Liver (tissue), 9 donors: Measurements from ENCODE around the gene CMC2. TPM values are rescaled to one million over a fixed set of nuclear protein-coding genes. Genes with fewer than 3 reads are reported as not detected.

Experiments
- DNase-seq: peaks from one replicate; pipeline ENCODE4 v3.0.0-alpha.2; 2017; ENCODE audit warnings: low spot score
- H3K27ac ChIP-seq, 2 donors: one replicate each; pipeline ENCODE4 v1.7.0; 2013; ENCODE audit warnings: inconsistent platforms in 2 of 2, low read length in 2 of 2, control low read depth in 1 of 2, low read depth in 1 of 2, mild to moderate bottlenecking in 1 of 2
- H3K27me3 ChIP-seq, 4 donors: one replicate each; pipeline versions ENCODE4 v1.6.1 to v1.7.0; 2013; ENCODE audit warnings: low read length in 3 of 4, inconsistent platforms in 1 of 4, mild to moderate bottlenecking in 1 of 4, moderate library complexity in 1 of 4; ENCODE audit not compliant: control insufficient read depth in 4 of 4, insufficient read depth in 4 of 4
- H3K36me3 ChIP-seq, 4 donors: one replicate each; pipeline versions ENCODE4 v1.6.1 to v1.7.0; 2013; ENCODE audit warnings: low read length in 3 of 4, mild to moderate bottlenecking in 3 of 4, low read depth in 1 of 4, moderate library complexity in 1 of 4; ENCODE audit not compliant: control insufficient read depth in 4 of 4, insufficient read depth in 3 of 4
- H3K4me1 ChIP-seq, 4 donors: one replicate each; pipeline versions ENCODE4 v1.6.1 to v1.7.0; 2013; ENCODE audit warnings: low read length in 3 of 4, mild to moderate bottlenecking in 3 of 4, moderate library complexity in 1 of 4; ENCODE audit not compliant: control insufficient read depth in 4 of 4, insufficient read depth in 4 of 4
- H3K4me3 ChIP-seq, 3 donors: one replicate each; pipeline versions ENCODE4 v1.6.1 to v1.7.0; 2013; ENCODE audit warnings: low read length in 3 of 3, control low read depth in 1 of 3, low read depth in 1 of 3, mild to moderate bottlenecking in 1 of 3
- H3K9ac ChIP-seq, 2 donors: one replicate each; pipeline ENCODE4 v1.7.0; 2013; ENCODE audit warnings: low read length in 2 of 2, mild to moderate bottlenecking in 2 of 2, moderate library complexity in 2 of 2, control low read depth in 1 of 2, low read depth in 1 of 2
- H3K9me3 ChIP-seq, 4 donors: one replicate each; pipeline versions ENCODE4 v1.6.1 to v1.7.0; 2013; ENCODE audit warnings: low read length in 3 of 4; ENCODE audit not compliant: control insufficient read depth in 4 of 4
- EGR1 ChIP-seq, 2 donors: IDR thresholded peaks; 2 replicates each; pipeline ENCODE4 v1.6.1; 2016 to 2018; ENCODE audit warnings: antibody characterized with exemption in 2 of 2, low read depth in 2 of 2
- FOXA2 ChIP-seq: IDR thresholded peaks from 2 replicates; pipeline ENCODE4 v1.6.1; 2016; ENCODE audit warnings: antibody characterized with exemption
- GABPA ChIP-seq, 2 donors: IDR thresholded peaks in 1 of 2; conservative IDR thresholded peaks in 1 of 2; 2 replicates each; pipeline ENCODE4 v1.6.1; 2016; ENCODE audit warnings: antibody characterized with exemption in 2 of 2, mild to moderate bottlenecking in 1 of 2, moderate library complexity in 1 of 2
- HNF4A ChIP-seq, 2 donors: conservative IDR thresholded peaks; 2 replicates each; pipeline ENCODE4 v1.6.1; 2016; ENCODE audit warnings: antibody characterized with exemption in 2 of 2, mild to moderate bottlenecking in 2 of 2
- HNF4G ChIP-seq: IDR thresholded peaks from 2 replicates; pipeline ENCODE4 v1.6.1; 2016; ENCODE audit warnings: antibody characterized with exemption
- JUND ChIP-seq, 2 donors: IDR thresholded peaks; 2 replicates each; pipeline ENCODE4 v1.6.1; 2016; ENCODE audit warnings: antibody characterized with exemption in 2 of 2
- NR2F2 ChIP-seq: IDR thresholded peaks from 2 replicates; pipeline ENCODE4 v1.6.1; 2016; ENCODE audit warnings: antibody characterized with exemption
- RAD21 ChIP-seq, 2 donors: IDR thresholded peaks; 2 replicates each; pipeline ENCODE4 v1.6.1; 2016; ENCODE audit warnings: antibody characterized with exemption in 2 of 2, mild to moderate bottlenecking in 2 of 2
- RXRA ChIP-seq, 2 donors: IDR thresholded peaks; 2 replicates each; pipeline ENCODE4 v1.6.1; 2017 to 2018; ENCODE audit warnings: antibody characterized with exemption in 2 of 2, mild to moderate bottlenecking in 1 of 2
- SP1 ChIP-seq: IDR thresholded peaks from 2 replicates; pipeline ENCODE4 v1.6.1; 2018; ENCODE audit warnings: antibody characterized with exemption, mild to moderate bottlenecking
- TAF1 ChIP-seq: conservative IDR thresholded peaks from 2 replicates; pipeline ENCODE4 v1.6.1; 2016; ENCODE audit warnings: antibody characterized with exemption, mild to moderate bottlenecking
- YY1 ChIP-seq: IDR thresholded peaks from 2 replicates; pipeline ENCODE4 v1.6.1; 2016; ENCODE audit warnings: antibody characterized with exemption, mild to moderate bottlenecking
- WGBS: extraction: QIAGEN DNeasy Blood & Tissue Kit; methylation state at CpG from one replicate; pipeline ENCODE4 v1.1.7; 2013; 5-methylcytosine and 5-hydroxymethylcytosine counted together
- polyA plus RNA-seq, 2 donors: library from polyadenylated mRNA; stranded (reverse) in 1 of 2; unstranded in 1 of 2; fragments of 200-250 nt in 1 of 2; fragments of >200 nt in 1 of 2; fragmentation: Nextera tagmentation in 1 of 2; extraction: Ambion mirVana in 1 of 2; gene quantifications; one replicate each; pipeline versions ENCODE4 v1.2.1 to v1.2.3, GENCODE V29; 2013 to 2015
- total RNA-seq, 2 donors: library from RNA; depleted of rRNA; stranded (reverse); fragments of >200 nt; gene quantifications; one replicate each; pipeline ENCODE4 v1.2.3, GENCODE V29; 2014
- TF ChIP-seq, protein P1 (sequence below): IDR thresholded peaks from 2 replicates; pipeline ENCODE4 v1.6.1; 2016; ENCODE audit warnings: antibody characterized with exemption, mild to moderate bottlenecking
- TF ChIP-seq, protein P2 (sequence below): IDR thresholded peaks from 2 replicates; pipeline ENCODE4 v1.6.1; 2016; ENCODE audit warnings: antibody characterized with exemption
- TF ChIP-seq, protein P3 (sequence below): IDR thresholded peaks from 2 replicates; pipeline ENCODE4 v1.6.1; 2016; ENCODE audit warnings: antibody characterized with exemption
- TF ChIP-seq, protein P4 (sequence below): IDR thresholded peaks from 2 replicates; pipeline ENCODE4 v1.6.1; 2016; ENCODE audit warnings: antibody characterized with exemption
- TF ChIP-seq, protein P5 (sequence below): fragments of 150-350 bp; IDR thresholded peaks from 2 replicates; pipeline ENCODE4 v1.5.1; 2017; ENCODE audit warnings: improper control_type of control experiment, low read depth, low read length; ENCODE audit not compliant: missing input control
- donor health status: healthy.
- donor health status: healthy.
- donor health status: healthy.
- donor health status: healthy.
- donor health status: healthy.

CMC2 gene
- total and polyA plus RNA-seq, 4 donors = 26.2 to 98.4 (median 42.5) TPM

DNA sequence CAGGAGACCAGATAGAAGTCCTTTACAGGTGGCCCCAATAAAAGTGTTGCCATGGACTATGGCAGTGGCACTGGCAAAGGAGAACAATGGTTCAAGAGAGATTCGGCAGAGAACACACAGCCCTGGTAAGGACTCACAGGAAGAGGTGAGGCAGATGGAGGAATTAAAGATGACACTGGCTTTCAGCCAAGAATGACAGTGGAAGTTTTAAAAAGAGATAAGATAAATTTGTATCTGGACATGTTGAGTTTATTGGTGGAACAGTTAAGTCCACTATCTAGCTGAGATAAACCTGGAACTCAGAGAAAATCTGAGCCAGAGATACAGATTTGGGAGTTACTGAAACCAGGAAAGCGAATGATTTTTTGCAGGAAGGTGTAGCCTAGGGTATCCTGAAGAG lies 20.1 kb downstream of the CMC2 start:
- Histone ChIP-seq H3K27me3 (no peaks in the 10 kb centered on the region), H3K36me3 (no peaks in the 10 kb centered on the region), H3K4me3 (no peak overlapping the region), H3K4me1 (peaks cover 16 to 68% (median 47%) of the 10 kb centered on the region in 4 donors), H3K9me3 (no peaks in the 10 kb centered on the region), H3K27ac (no peak overlapping the region), H3K9ac (no peak overlapping the region)
- no peak for TF ChIP-seq NR2F2
- TF ChIP-seq, protein P1, sequence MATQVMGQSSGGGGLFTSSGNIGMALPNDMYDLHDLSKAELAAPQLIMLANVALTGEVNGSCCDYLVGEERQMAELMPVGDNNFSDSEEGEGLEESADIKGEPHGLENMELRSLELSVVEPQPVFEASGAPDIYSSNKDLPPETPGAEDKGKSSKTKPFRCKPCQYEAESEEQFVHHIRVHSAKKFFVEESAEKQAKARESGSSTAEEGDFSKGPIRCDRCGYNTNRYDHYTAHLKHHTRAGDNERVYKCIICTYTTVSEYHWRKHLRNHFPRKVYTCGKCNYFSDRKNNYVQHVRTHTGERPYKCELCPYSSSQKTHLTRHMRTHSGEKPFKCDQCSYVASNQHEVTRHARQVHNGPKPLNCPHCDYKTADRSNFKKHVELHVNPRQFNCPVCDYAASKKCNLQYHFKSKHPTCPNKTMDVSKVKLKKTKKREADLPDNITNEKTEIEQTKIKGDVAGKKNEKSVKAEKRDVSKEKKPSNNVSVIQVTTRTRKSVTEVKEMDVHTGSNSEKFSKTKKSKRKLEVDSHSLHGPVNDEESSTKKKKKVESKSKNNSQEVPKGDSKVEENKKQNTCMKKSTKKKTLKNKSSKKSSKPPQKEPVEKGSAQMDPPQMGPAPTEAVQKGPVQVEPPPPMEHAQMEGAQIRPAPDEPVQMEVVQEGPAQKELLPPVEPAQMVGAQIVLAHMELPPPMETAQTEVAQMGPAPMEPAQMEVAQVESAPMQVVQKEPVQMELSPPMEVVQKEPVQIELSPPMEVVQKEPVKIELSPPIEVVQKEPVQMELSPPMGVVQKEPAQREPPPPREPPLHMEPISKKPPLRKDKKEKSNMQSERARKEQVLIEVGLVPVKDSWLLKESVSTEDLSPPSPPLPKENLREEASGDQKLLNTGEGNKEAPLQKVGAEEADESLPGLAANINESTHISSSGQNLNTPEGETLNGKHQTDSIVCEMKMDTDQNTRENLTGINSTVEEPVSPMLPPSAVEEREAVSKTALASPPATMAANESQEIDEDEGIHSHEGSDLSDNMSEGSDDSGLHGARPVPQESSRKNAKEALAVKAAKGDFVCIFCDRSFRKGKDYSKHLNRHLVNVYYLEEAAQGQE = no peak
- no peak for TF ChIP-seq SP1
- TF ChIP-seq, protein P2, sequence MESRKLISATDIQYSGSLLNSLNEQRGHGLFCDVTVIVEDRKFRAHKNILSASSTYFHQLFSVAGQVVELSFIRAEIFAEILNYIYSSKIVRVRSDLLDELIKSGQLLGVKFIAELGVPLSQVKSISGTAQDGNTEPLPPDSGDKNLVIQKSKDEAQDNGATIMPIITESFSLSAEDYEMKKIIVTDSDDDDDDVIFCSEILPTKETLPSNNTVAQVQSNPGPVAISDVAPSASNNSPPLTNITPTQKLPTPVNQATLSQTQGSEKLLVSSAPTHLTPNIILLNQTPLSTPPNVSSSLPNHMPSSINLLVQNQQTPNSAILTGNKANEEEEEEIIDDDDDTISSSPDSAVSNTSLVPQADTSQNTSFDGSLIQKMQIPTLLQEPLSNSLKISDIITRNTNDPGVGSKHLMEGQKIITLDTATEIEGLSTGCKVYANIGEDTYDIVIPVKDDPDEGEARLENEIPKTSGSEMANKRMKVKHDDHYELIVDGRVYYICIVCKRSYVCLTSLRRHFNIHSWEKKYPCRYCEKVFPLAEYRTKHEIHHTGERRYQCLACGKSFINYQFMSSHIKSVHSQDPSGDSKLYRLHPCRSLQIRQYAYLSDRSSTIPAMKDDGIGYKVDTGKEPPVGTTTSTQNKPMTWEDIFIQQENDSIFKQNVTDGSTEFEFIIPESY = no peak
- no peak for TF ChIP-seq HNF4A (conservative IDR thresholded peaks at IDR 0.05)
- no peak for TF ChIP-seq HNF4G
- TF ChIP-seq TAF1 = no peak
- no peak for TF ChIP-seq EGR1 (IDR thresholded peaks at IDR 0.05; ENCODE audit: low read depth in 2 of 2)
- no peak for TF ChIP-seq FOXA2
- TF ChIP-seq, protein P3, sequence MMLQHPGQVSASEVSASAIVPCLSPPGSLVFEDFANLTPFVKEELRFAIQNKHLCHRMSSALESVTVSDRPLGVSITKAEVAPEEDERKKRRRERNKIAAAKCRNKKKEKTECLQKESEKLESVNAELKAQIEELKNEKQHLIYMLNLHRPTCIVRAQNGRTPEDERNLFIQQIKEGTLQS = no peak
- TF ChIP-seq, protein P4, sequence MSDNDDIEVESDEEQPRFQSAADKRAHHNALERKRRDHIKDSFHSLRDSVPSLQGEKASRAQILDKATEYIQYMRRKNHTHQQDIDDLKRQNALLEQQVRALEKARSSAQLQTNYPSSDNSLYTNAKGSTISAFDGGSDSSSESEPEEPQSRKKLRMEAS = no peak
- no peak for TF ChIP-seq JUND (IDR thresholded peaks at IDR 0.05)
- TF ChIP-seq RXRA (IDR thresholded peaks at IDR 0.05) = no peak
- TF ChIP-seq, protein P5, sequence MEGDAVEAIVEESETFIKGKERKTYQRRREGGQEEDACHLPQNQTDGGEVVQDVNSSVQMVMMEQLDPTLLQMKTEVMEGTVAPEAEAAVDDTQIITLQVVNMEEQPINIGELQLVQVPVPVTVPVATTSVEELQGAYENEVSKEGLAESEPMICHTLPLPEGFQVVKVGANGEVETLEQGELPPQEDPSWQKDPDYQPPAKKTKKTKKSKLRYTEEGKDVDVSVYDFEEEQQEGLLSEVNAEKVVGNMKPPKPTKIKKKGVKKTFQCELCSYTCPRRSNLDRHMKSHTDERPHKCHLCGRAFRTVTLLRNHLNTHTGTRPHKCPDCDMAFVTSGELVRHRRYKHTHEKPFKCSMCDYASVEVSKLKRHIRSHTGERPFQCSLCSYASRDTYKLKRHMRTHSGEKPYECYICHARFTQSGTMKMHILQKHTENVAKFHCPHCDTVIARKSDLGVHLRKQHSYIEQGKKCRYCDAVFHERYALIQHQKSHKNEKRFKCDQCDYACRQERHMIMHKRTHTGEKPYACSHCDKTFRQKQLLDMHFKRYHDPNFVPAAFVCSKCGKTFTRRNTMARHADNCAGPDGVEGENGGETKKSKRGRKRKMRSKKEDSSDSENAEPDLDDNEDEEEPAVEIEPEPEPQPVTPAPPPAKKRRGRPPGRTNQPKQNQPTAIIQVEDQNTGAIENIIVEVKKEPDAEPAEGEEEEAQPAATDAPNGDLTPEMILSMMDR = no peak
- no peak for TF ChIP-seq YY1
- no peak for TF ChIP-seq RAD21 (IDR thresholded peaks at IDR 0.05)
- DNase-seq = no peak
- WGBS = 52% methylated on average over 2 of the region's 2 CpGs

DNA sequence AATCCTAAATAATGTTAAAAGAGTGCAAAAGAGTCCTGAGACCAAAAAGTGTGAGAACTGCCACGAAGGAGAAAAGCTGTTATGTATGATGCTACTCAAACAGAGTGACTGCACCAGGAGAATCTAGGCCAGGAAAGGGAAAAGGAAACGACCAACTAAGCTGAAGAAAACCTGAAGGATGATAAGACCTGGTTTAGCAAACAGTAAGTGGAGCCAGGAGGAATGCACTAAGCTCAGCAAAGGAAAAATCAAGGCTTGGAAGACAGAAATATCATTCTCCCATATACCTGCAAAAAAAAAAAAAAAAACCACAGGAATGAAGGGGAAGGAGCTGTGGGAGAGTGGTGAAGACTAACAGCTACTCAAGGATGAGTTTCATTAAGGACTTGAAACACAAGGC lies 21.1 kb downstream of the CMC2 start:
- no peak for DNase-seq
- no peaks in the 10 kb centered on the region for H3K27me3 ChIP-seq
- H3K9ac ChIP-seq = no peak overlapping the region
- 58% methylated on average over 2 of the region's 2 CpGs for WGBS
- H3K27ac ChIP-seq = no peak overlapping the region
- no peaks in the 10 kb centered on the region for H3K9me3 ChIP-seq
- TF ChIP-seq, protein P3 = no peak
- no peak for TF ChIP-seq JUND (IDR thresholded peaks at IDR 0.05)
- no peak for TF ChIP-seq GABPA (IDR thresholded peaks at IDR 0.05 in 1 of 2, conservative IDR thresholded peaks at IDR 0.05 in 1 of 2)
- TF ChIP-seq, protein P1 = no peak
- TF ChIP-seq HNF4G = no peak
- TF ChIP-seq FOXA2 = no peak
- no peak for TF ChIP-seq TAF1
- no peak for TF ChIP-seq HNF4A (conservative IDR thresholded peaks at IDR 0.05)
- TF ChIP-seq, protein P4 = no peak
- TF ChIP-seq, protein P5 = no peak
- TF ChIP-seq NR2F2 = no peak
- H3K36me3 ChIP-seq = no peaks in the 10 kb centered on the region
- peaks cover 14 to 68% (median 46%) of the 10 kb centered on the region in 4 donors for H3K4me1 ChIP-seq
- no peak overlapping the region for H3K4me3 ChIP-seq
